GM12891 (cell line): ENCODE measurements around the gene TNS1.

Source experiments
- POLR2AphosphoS5 ChIP-seq: IDR thresholded peaks from 2 replicates; pipeline ENCODE4 v1.6.1; 2011; ENCODE audit warnings: low read depth, low read length, control low read depth
- TAF1 ChIP-seq: IDR thresholded peaks from 2 replicates; pipeline ENCODE4 v1.6.1; 2011; ENCODE audit warnings: low read depth, low read length, control low read depth

GRCh38 chr2:217997510-217997909 lies 5.3 kb downstream of the TNS1 start:
- no peak for TF ChIP-seq POLR2AphosphoS5
- no peak for TF ChIP-seq TAF1
